ENCODE measurements around the gene PILRB. TPM values are rescaled to one million over a fixed set of nuclear protein-coding genes. Genes with fewer than 3 reads are reported as not detected.

The PILRB gene
- total RNA-seq, 1 donor from 2014 or later: 40.1 TPM

DNA sequence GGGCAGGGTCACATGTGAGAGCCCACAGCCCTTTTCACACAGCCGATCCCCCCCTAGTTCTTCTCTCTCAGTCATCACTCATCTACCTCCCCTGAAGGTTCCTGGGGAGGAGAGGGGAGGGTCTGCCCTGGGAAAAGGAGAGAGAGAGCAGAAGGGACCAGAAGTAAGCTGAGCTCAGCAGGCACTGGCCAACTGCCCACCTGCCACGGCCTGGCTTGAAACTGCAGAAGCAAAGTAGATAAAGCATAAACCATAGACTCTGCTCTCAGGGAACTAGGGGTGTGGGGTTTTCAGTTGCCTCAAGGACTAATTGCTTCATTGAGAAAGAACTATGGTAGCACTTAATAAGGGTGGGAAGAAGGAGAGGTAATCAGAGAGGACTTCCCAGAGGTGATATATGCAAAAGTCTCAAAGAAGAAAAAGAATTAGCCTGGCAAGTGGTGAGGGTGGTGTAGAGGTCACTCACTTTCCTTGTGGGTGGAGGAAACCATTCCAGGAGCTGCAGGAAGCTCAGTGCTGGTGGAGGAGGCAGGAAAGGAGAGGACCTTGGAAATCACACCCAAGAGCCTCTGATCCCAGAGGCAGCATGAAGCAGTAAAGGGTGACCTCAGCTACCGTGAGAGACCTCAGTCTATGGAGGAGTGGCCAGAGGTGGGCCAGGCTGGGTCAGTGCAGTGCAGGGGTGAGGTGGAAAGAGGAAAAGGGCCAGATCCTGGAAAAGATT is 32.5 kb downstream of the PILRB start:
- Mint-ChIP-seq H3K4me3 (ENCODE audit: unreplicated experiment) (peak overlapping the region; percentile 1), H3K4me1 (ENCODE audit: unreplicated experiment) (peaks cover 22% of the 10 kb centered on the region), H3K36me3 (ENCODE audit: low read depth, unreplicated experiment) (no peaks in the 10 kb centered on the region), H3K9me3 (ENCODE audit: unreplicated experiment) (no peaks in the 10 kb centered on the region), H3K27me3 (ENCODE audit: unreplicated experiment) (peaks cover 6% of the 10 kb centered on the region), H3K27ac (ENCODE audit: unreplicated experiment) (peak overlapping the region; percentile 38)
- no peak for DNase-seq (ENCODE audit: low spot score)
- TF ChIP-seq, protein P1, sequence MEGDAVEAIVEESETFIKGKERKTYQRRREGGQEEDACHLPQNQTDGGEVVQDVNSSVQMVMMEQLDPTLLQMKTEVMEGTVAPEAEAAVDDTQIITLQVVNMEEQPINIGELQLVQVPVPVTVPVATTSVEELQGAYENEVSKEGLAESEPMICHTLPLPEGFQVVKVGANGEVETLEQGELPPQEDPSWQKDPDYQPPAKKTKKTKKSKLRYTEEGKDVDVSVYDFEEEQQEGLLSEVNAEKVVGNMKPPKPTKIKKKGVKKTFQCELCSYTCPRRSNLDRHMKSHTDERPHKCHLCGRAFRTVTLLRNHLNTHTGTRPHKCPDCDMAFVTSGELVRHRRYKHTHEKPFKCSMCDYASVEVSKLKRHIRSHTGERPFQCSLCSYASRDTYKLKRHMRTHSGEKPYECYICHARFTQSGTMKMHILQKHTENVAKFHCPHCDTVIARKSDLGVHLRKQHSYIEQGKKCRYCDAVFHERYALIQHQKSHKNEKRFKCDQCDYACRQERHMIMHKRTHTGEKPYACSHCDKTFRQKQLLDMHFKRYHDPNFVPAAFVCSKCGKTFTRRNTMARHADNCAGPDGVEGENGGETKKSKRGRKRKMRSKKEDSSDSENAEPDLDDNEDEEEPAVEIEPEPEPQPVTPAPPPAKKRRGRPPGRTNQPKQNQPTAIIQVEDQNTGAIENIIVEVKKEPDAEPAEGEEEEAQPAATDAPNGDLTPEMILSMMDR (IDR thresholded peaks at IDR 0.05; ENCODE audit: unreplicated experiment): no peak

DNA sequence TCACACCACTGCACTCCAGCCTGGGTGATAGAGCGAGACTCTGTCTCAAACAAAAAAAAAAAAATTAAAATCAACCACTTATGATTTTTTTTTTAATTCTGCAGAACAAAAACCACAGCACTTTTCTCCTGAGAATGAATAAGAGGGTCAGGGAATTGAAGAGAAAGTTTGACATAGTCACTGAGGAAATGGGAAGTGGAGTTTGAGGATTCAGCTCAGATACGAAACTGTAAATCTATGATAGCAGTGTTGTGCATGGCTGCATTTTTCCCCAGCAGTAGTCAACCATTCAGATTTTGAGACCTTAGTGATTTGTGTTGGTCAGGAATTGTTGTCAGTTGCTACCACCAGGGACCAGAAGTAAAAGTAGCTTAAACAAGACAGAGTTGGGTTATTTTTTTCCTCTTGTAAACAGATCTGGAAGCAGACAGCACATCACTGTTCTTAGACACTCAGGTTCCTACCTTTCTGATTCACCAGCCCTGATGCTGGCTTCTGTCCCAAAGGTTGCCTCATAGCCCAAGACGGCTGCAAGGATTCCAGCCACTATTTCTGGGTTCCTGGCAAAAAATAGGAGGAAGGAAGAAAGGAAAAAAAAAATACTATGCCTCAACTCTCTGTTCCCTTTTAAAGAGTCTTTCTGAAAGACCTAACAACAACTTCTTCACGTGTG is 35.5 kb downstream of the PILRB start:
- TF ChIP-seq, protein P1 (IDR thresholded peaks at IDR 0.05; ENCODE audit: unreplicated experiment): no peak
- Mint-ChIP-seq H3K27ac (ENCODE audit: unreplicated experiment) (no peak overlapping the region), H3K27me3 (ENCODE audit: unreplicated experiment) (peaks cover 6% of the 10 kb centered on the region), H3K4me1 (ENCODE audit: unreplicated experiment) (peaks cover 39% of the 10 kb centered on the region), H3K9me3 (ENCODE audit: unreplicated experiment) (no peaks in the 10 kb centered on the region), H3K36me3 (ENCODE audit: low read depth, unreplicated experiment) (no peaks in the 10 kb centered on the region), H3K4me3 (ENCODE audit: unreplicated experiment) (no peak overlapping the region)
- DNase-seq (ENCODE audit: low spot score): no peak

- no peak for DNase-seq (ENCODE audit: low spot score)
- Mint-ChIP-seq H3K4me3 (ENCODE audit: unreplicated experiment) (no peak overlapping the region), H3K27ac (ENCODE audit: unreplicated experiment) (no peak overlapping the region), H3K9me3 (ENCODE audit: unreplicated experiment) (no peaks in the 10 kb centered on the region), H3K36me3 (ENCODE audit: low read depth, unreplicated experiment) (no peaks in the 10 kb centered on the region), H3K4me1 (ENCODE audit: unreplicated experiment) (peaks cover 46% of the 10 kb centered on the region), H3K27me3 (ENCODE audit: unreplicated experiment) (peaks cover 8% of the 10 kb centered on the region)
- TF ChIP-seq, protein P1 (IDR thresholded peaks at IDR 0.05; ENCODE audit: unreplicated experiment): no peak
These were observed 36.2 kb downstream of the PILRB start for GRCh38 chr7:100394077-100394476.

DNA sequence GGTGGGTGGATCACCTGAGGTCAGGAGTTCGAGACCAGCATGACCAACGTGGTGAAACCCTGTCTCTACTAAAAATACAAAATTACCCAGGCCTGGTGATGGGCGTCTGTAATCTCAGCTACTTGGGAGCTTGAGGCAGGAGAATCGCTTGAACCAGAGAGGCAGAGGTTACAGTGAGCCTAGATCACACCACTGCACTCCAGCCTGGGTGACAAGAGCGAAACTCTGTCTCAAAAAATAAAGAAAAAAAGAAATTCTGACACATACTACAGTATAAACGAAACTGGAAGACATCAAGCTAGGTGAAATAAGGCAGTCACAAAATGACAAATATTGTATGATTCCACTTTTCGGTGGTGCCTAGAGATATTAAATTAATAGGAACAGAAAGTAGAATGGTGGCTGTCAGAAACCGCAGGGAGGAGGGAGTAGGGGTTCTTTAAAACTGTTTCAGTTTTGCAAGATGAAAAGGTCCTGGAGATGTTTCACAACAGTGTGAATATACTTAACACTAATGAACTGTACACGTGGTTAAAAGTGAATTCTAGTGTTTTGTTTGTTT is 38.6 kb downstream of the PILRB start:
- H3K27me3 Mint-ChIP-seq (ENCODE audit: unreplicated experiment): peaks cover 4% of the 10 kb centered on the region
- TF ChIP-seq, protein P1 (IDR thresholded peaks at IDR 0.05; ENCODE audit: unreplicated experiment): no peak
- H3K4me3 Mint-ChIP-seq (ENCODE audit: unreplicated experiment): peak overlapping the region; percentile 76
- H3K9me3 Mint-ChIP-seq (ENCODE audit: unreplicated experiment): no peaks in the 10 kb centered on the region
- no peaks in the 10 kb centered on the region for H3K36me3 Mint-ChIP-seq (ENCODE audit: low read depth, unreplicated experiment)
- no peak for DNase-seq (ENCODE audit: low spot score)
- H3K27ac Mint-ChIP-seq (ENCODE audit: unreplicated experiment): peak overlapping the region; percentile 30
- peaks cover 50% of the 10 kb centered on the region for H3K4me1 Mint-ChIP-seq (ENCODE audit: unreplicated experiment)
